HL-60 (cell line): Measurements from ENCODE around the gene INTS12.

ENCODE experiments used
- DNase-seq, 2 experiments: peaks; one replicate each; pipeline ENCODE4 v3.0.0-alpha.2; 2010 to 2020; ENCODE audit warnings: low read depth in 1 of 2, low spot score in 1 of 2
- H3K27ac ChIP-seq: fragments of 250-450 bp; sonication (Bioruptor Pico); replicated peaks from 2 replicates; pipeline ENCODE4 v1.5.1; 2020; ENCODE audit warnings: mild to moderate bottlenecking, moderate library complexity
- H3K27me3 ChIP-seq: fragments of 250-450 bp; sonication (Bioruptor Pico); 2 replicates; pipeline ENCODE4 v1.5.1; 2021; ENCODE audit warnings: mild to moderate bottlenecking, moderate library complexity; ENCODE audit not compliant: insufficient read depth, poor library complexity, severe bottlenecking
- H3K4me3 ChIP-seq: replicated peaks from 2 replicates; pipeline ENCODE4 v1.5.1; 2011; ENCODE audit warnings: mild to moderate bottlenecking, control low read depth, low read length; ENCODE audit not compliant: insufficient read depth
- CTCF ChIP-seq: IDR thresholded peaks from one replicate; pipeline ENCODE4 v1.5.1; 2011; ENCODE audit warnings: low read length, control low read depth, inconsistent platforms; ENCODE audit not compliant: insufficient read depth
- GABPA ChIP-seq: IDR thresholded peaks from 2 replicates; pipeline ENCODE4 v1.6.1; 2012; ENCODE audit warnings: low read depth
- POLR2AphosphoS5 ChIP-seq: IDR thresholded peaks from 2 replicates; pipeline ENCODE4 v1.6.1; 2012; ENCODE audit warnings: low read depth
- REST ChIP-seq: IDR thresholded peaks from 2 replicates; pipeline ENCODE4 v1.6.1; 2012; ENCODE audit warnings: low read depth; ENCODE audit not compliant: insufficient replicate concordance
- SPI1 ChIP-seq: IDR thresholded peaks from 2 replicates; pipeline ENCODE4 v1.6.1; 2012; ENCODE audit warnings: low read depth, mild to moderate bottlenecking, borderline replicate concordance

INTS12 gene

GRCh38 chr4:105710678-105711077 is 2.2 kb upstream of the INTS12 start:
- no peak overlapping the region for H3K4me3 ChIP-seq

GRCh38 chr4:105710012-105710600 is 1.6 kb upstream of the INTS12 start:
- TF ChIP-seq GABPA (no peak), POLR2AphosphoS5 (no peak), CTCF (no peak), REST (no peak), SPI1 (no peak)
- Histone ChIP-seq H3K27me3 (no peaks in the 10 kb centered on the region), H3K4me3 (no peak overlapping the region), H3K27ac (peak overlapping the region; percentile 94)
- DNase-seq = no peak

More at GRCh38 chr4:105710678-105711077, 2.2 kb upstream of the INTS12 start:
- no peak for DNase-seq
- Histone ChIP-seq H3K27ac (no peak overlapping the region; the same call in 1 of the 2 replicates), H3K27me3 (no peaks in the 10 kb centered on the region)
- TF ChIP-seq CTCF = no peak
- no peak for TF ChIP-seq POLR2AphosphoS5
- TF ChIP-seq REST = no peak
- TF ChIP-seq SPI1 = no peak
- TF ChIP-seq GABPA = no peak

GRCh38 chr4:105709081-105709450 is 577 bp upstream of the INTS12 start:
- no peaks in the 10 kb centered on the region for H3K27me3 ChIP-seq
- TF ChIP-seq REST (no peak), SPI1 (no peak), GABPA (no peak), CTCF (no peak), POLR2AphosphoS5 (no peak)
- peak overlapping the region; percentile 75 for H3K4me3 ChIP-seq
- DNase-seq = peak in 1 of 2 experiments; percentile 42
- peak overlapping the region; percentile 94 for H3K27ac ChIP-seq
